Upper lobe of left lung (tissue), 6 donors: ENCODE data around the gene EXOC3L2. TPM values are rescaled to one million over a fixed set of nuclear protein-coding genes. Genes with fewer than 3 reads are reported as not detected.
"Not testable (repeated sequence)": the region's sequence is repeated elsewhere in the genome, so short reads cannot be mapped to it uniquely, and the experiment has no call there.

ENCODE experiments used
- ATAC-seq, 2 donors: fragments of 200-7000 bp; cut with Tn5 transposase; one replicate each; pipeline ENCODE4 v1.9.1; 2022; ENCODE audit warnings: mild to moderate bottlenecking in 2 of 2, moderate library complexity in 2 of 2; ENCODE audit not compliant: low FRiP score in 2 of 2
- DNase-seq, 2 donors: peaks; one replicate each; pipeline ENCODE4 v3.0.0-alpha.2; 2019 to 2020
- H3K27ac ChIP-seq, 4 donors: fragments of 200-600 bp; sonication (generic); one replicate each; pipeline ENCODE4 v1.5.1; 2016 to 2019
- H3K27me3 ChIP-seq, 4 donors: fragments of 200-600 bp; sonication (generic); one replicate each; pipeline ENCODE4 v1.5.1; 2017 to 2019
- H3K36me3 ChIP-seq, 4 donors: fragments of 200-600 bp; sonication (generic); one replicate each; pipeline ENCODE4 v1.5.1; 2016 to 2019
- H3K4me1 ChIP-seq, 4 donors: fragments of 200-600 bp; sonication (generic); one replicate each; pipeline ENCODE4 v1.5.1; 2018 to 2019
- H3K4me3 ChIP-seq, 4 donors: fragments of 200-600 bp; sonication (generic); one replicate each; pipeline ENCODE4 v1.5.1; 2017 to 2019; ENCODE audit warnings: mild to moderate bottlenecking in 2 of 4, moderate library complexity in 1 of 4
- H3K9me3 ChIP-seq, 4 donors: fragments of 200-600 bp; sonication (generic); one replicate each; pipeline ENCODE4 v1.5.1; 2018 to 2019
- CTCF ChIP-seq, 6 experiments: fragments of 450-650 bp in 4 of 6; fragments of 200-600 bp in 2 of 6; sonication (generic) in 2 of 6; IDR thresholded peaks; one replicate each; pipeline ENCODE4 v1.5.1; 2016 to 2019; ENCODE audit warnings: antibody characterized with exemption in 6 of 6
- EP300 ChIP-seq, 4 donors: sonication (generic); formaldehyde crosslinking; IDR thresholded peaks; one replicate each; pipeline ENCODE4 v1.5.1; 2017; ENCODE audit warnings: antibody characterized with exemption in 4 of 4, control low read depth in 2 of 4
- POLR2A ChIP-seq, 4 donors: fragments of 450-650 bp; IDR thresholded peaks; one replicate each; pipeline ENCODE4 v1.5.1; 2016 to 2017; ENCODE audit warnings: antibody characterized with exemption in 4 of 4, mild to moderate bottlenecking in 2 of 4
- POLR2AphosphoS5 ChIP-seq, 2 donors: sonication (generic); formaldehyde crosslinking; IDR thresholded peaks; one replicate each; pipeline ENCODE4 v1.5.1; 2017; ENCODE audit warnings: antibody characterized with exemption in 2 of 2
- whole genome bisulfite sequencing, 2 donors: methylation state at CpG; one replicate each; pipeline ENCODE4 v1.1.5; 2017 to 2018; 5-methylcytosine and 5-hydroxymethylcytosine counted together
- total RNA-seq, 6 donors: library from RNA; depleted of rRNA in 4 of 6; stranded (reverse); fragments of >200 nt in 4 of 6; gene quantifications; one replicate each; pipeline versions ENCODE4 v1.1.0 to v1.2.1, GENCODE V29; 2016 to 2021
- donor health status: DM: no; HTN: no; CAD: no; lungs with moderate emphysema.
- donor health status: DM: no; HTN: yes; CAD: no; lungs with severe emphysema.

Gene EXOC3L2
- total RNA-seq, 6 donors from 2014 or later: 1.1 to 10.0 (median 2.7) TPM

GRCh38 chr19:45238556-45238955, 6.7 kb downstream of the EXOC3L2 start:
- H3K27ac ChIP-seq: no peak overlapping the region
- H3K4me1 ChIP-seq: peaks cover 9 to 12% (median 10%) of the 10 kb centered on the region in 4 donors
- 90 to 100% methylated on average over 1 to 23 of the region's 25 CpGs for WGBS, 2 donors
- peaks cover 0 to 15% (median 0%) of the 10 kb centered on the region in 4 donors for H3K27me3 ChIP-seq
- DNase-seq (peak in 1 of 2 donors; percentile 62), ATAC-seq (no peak)
- no peak overlapping the region for H3K4me3 ChIP-seq
- no peak for TF ChIP-seq EP300 (IDR thresholded peaks at IDR 0.05)
- no peak for TF ChIP-seq POLR2A (IDR thresholded peaks at IDR 0.05)
- H3K9me3 ChIP-seq: no peaks in the 10 kb centered on the region
- H3K36me3 ChIP-seq: no peaks in the 10 kb centered on the region

GRCh38 chr19:45235485-45235884, 9.7 kb downstream of the EXOC3L2 start:
- peaks cover 9 to 12% (median 10%) of the 10 kb centered on the region in 4 donors for H3K4me1 ChIP-seq
- peak overlapping the region in 1 of 4 donors; percentile 35 for H3K27ac ChIP-seq
- WGBS, 2 donors: 11 to 23% methylated on average over 3 to 8 of the region's 8 CpGs
- H3K9me3 ChIP-seq: no peaks in the 10 kb centered on the region
- no peak for DNase-seq
- no peak for TF ChIP-seq CTCF (IDR thresholded peaks at IDR 0.05)
- no peak for TF ChIP-seq POLR2A (IDR thresholded peaks at IDR 0.05)
- no peak for TF ChIP-seq EP300 (IDR thresholded peaks at IDR 0.05)
- TF ChIP-seq POLR2AphosphoS5 (IDR thresholded peaks at IDR 0.05): no peak
- H3K4me3 ChIP-seq: no peak overlapping the region
- peaks cover 0 to 15% (median 0%) of the 10 kb centered on the region in 4 donors for H3K27me3 ChIP-seq
- ATAC-seq: no peak
- H3K36me3 ChIP-seq: no peaks in the 10 kb centered on the region

GRCh38 chr19:45234089-45234869, 10.9 kb downstream of the EXOC3L2 start:
- Histone ChIP-seq H3K4me1 (peaks cover 9 to 12% (median 10%) of the 10 kb centered on the region in 4 donors), H3K4me3 (no peak overlapping the region), H3K27ac (no peak overlapping the region), H3K36me3 (no peaks in the 10 kb centered on the region), H3K9me3 (no peaks in the 10 kb centered on the region), H3K27me3 (peaks cover 0 to 15% (median 0%) of the 10 kb centered on the region in 4 donors)
- WGBS, 2 donors: 32 to 73% methylated on average over 11 to 29 of the region's 93 CpGs
- DNase-seq (peak in 1 of 2 donors; percentile 81), ATAC-seq (no peak)
- no peak for TF ChIP-seq CTCF (IDR thresholded peaks at IDR 0.05)
- TF ChIP-seq POLR2AphosphoS5 (IDR thresholded peaks at IDR 0.05): no peak
- no peak for TF ChIP-seq POLR2A (IDR thresholded peaks at IDR 0.05)
- no peak for TF ChIP-seq EP300 (IDR thresholded peaks at IDR 0.05)

GRCh38 chr19:45231891-45232290, 13.3 kb downstream of the EXOC3L2 start:
- peaks cover 9 to 12% (median 10%) of the 10 kb centered on the region in 4 donors for H3K4me1 ChIP-seq
- H3K27me3 ChIP-seq: peaks cover 0 to 15% (median 0%) of the 10 kb centered on the region in 4 donors
- DNase-seq (no peak), ATAC-seq (no peak)
- no peak overlapping the region for H3K27ac ChIP-seq
- TF ChIP-seq POLR2A (IDR thresholded peaks at IDR 0.05) (no peak), EP300 (IDR thresholded peaks at IDR 0.05) (no peak), POLR2AphosphoS5 (IDR thresholded peaks at IDR 0.05) (no peak), CTCF (IDR thresholded peaks at IDR 0.05) (no peak)
- H3K36me3 ChIP-seq: no peaks in the 10 kb centered on the region
- H3K4me3 ChIP-seq: no peak overlapping the region
- 72 to 75% methylated on average over 3 of the region's 3 CpGs for WGBS, 2 donors
- no peaks in the 10 kb centered on the region for H3K9me3 ChIP-seq

- not testable (repeated sequence) for H3K4me1 ChIP-seq, H3K9me3 ChIP-seq, DNase-seq, H3K27ac ChIP-seq, H3K4me3 ChIP-seq, ATAC-seq, H3K36me3 ChIP-seq, H3K27me3 ChIP-seq
- 96 to 97% methylated on average over 2 of the region's 2 CpGs for WGBS, 2 donors
These were observed 16.2 kb downstream of the EXOC3L2 start for GRCh38 chr19:45229056-45229455.

- no peaks in the 10 kb centered on the region for H3K27me3 ChIP-seq
- DNase-seq: peak in 1 of 2 donors; percentile 71
- WGBS, 2 donors: 58 to 85% methylated on average over 4 to 5 of the region's 11 CpGs
- H3K4me1 ChIP-seq: no peaks in the 10 kb centered on the region
- no peak for TF ChIP-seq POLR2AphosphoS5 (IDR thresholded peaks at IDR 0.05)
- no peak for TF ChIP-seq CTCF (IDR thresholded peaks at IDR 0.05)
- TF ChIP-seq POLR2A (IDR thresholded peaks at IDR 0.05): no peak
- no peak for TF ChIP-seq EP300 (IDR thresholded peaks at IDR 0.05)
- no peak overlapping the region for H3K4me3 ChIP-seq
- no peak overlapping the region for H3K27ac ChIP-seq
- no peak for ATAC-seq
- no peaks in the 10 kb centered on the region for H3K9me3 ChIP-seq
- no peaks in the 10 kb centered on the region for H3K36me3 ChIP-seq
These were observed 20.6 kb downstream of the EXOC3L2 start for GRCh38 chr19:45224645-45225044.
